Activated T-helper 17 cell treated with anti-CD3 and anti-CD28 coated beads, Interleukin-2, amount 50 U/mL, for 72 hours (primary cell): ENCODE results near the gene FAM83E. TPM values are rescaled to one million over a fixed set of nuclear protein-coding genes. Genes with fewer than 3 reads are reported as not detected.
"Not testable (repeated sequence)": the region's sequence is repeated elsewhere in the genome, so short reads cannot be mapped to it uniquely, and the experiment has no call there.

ENCODE experiments used
- ATAC-seq: fragments of 150-1000 bp; cut with Tn5 transposase; replicated peaks from 2 replicates; pipeline ENCODE4 v1.10.0; 2021; ENCODE audit warnings: mild to moderate bottlenecking, moderate library complexity
- H3K27ac Mint-ChIP-seq: one replicate; pipeline ENCODE4 v1.8.0; 2022; ENCODE audit warnings: mixed read lengths
- H3K27me3 Mint-ChIP-seq: one replicate; pipeline ENCODE4 v1.8.0; 2022; ENCODE audit warnings: mixed read lengths
- H3K36me3 Mint-ChIP-seq: one replicate; pipeline ENCODE4 v1.8.0; 2022; ENCODE audit warnings: low read depth, mild to moderate bottlenecking, mixed read lengths
- H3K4me1 Mint-ChIP-seq: one replicate; pipeline ENCODE4 v1.8.0; 2022; ENCODE audit warnings: mixed read lengths
- H3K4me3 Mint-ChIP-seq: one replicate; pipeline ENCODE4 v1.8.0; 2022; ENCODE audit warnings: mild to moderate bottlenecking, mixed read lengths
- H3K9me3 Mint-ChIP-seq: one replicate; pipeline ENCODE4 v1.8.0; 2022; ENCODE audit warnings: mixed read lengths
- total RNA-seq, 2 donors: library from RNA; stranded (reverse); gene quantifications; one replicate each; pipeline ENCODE4 v1.2.3, GENCODE V29; 2022

The FAM83E gene
- 1 to 10 TPM; 4.6 to 8.6 TPM for total RNA-seq

DNA sequence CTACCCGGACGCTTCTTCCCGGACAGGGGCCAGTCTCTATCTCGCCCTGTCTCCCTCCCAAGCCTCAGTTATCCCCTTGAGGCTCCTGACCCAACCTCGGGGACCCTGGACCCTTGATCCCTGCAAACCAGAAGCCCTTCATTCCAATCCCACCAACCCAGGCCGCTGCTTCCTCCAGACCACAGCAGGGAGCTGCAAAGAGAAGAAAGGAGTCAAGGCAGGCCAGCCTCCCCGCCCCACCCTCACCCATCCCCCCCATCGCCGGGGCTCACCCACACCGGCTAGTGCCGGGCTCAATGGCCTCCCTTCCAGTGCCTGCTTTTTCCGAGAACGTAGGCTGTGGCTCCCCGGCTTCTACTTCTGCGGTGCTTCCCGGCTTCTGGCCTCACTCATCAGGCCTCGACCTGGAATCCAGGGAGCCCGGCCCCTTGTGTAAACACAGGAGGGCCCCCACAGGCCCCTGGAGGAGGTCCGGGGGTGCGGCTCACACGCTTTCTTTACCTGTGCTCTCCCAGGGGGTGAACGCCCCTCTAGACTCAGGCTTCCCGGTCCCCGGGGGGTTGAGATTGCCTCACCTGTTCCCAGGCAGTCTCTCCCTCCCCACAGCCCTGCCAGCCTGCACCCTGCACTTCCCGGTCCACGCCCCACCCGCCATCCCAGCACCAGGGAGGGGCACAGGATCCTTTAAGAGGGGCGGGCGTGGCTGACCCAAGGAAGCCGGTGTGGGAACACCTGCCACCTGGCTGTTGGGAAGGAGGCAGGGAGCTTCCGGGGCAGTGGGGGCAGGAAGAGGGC is at the start of gene FAM83E:
TSS of gene FAM83E (minus strand) at position 641 of the 795 bp plus-strand sequence. CDS start 1,704 bp downstream, outside the sequence.
- Mint-ChIP-seq H3K27me3 (no peaks in the 10 kb centered on the region), H3K9me3 (no peaks in the 10 kb centered on the region), H3K4me3 (peak within 1 kb of the TSS; percentile 99), H3K27ac (peak within 1 kb of the TSS; percentile 85), H3K4me1 (peaks cover 3% of the 10 kb centered on the region), H3K36me3 (peaks cover 57% of the 10 kb centered on the region)
- no peak for ATAC-seq

DNA sequence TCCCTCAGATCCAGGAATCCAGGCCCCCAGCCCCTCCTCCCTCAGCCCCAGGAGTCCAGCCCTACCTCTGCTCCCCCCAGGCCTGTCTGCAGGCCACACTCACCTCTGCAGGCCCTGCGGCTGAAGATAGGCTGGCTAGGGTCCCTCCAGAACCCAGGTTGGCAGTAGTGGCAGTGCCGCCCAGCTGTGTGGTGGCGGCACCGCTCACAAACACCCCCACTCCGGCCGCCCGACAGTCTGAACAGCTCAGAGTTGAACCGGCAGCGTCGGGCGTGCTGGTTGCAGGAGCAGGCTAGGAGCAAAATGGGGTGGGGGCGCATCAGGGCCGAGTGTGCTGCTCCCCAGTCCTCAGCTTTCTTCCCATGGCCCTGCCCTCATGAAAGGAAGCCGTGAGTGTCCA is 49.6 kb upstream of the FAM83E start:
- Mint-ChIP-seq H3K4me3 (no peak overlapping the region), H3K36me3 (no peaks in the 10 kb centered on the region), H3K27ac (no peak overlapping the region), H3K27me3 (no peaks in the 10 kb centered on the region), H3K9me3 (no peaks in the 10 kb centered on the region), H3K4me1 (peaks cover 11% of the 10 kb centered on the region)
- ATAC-seq, result no peak

DNA sequence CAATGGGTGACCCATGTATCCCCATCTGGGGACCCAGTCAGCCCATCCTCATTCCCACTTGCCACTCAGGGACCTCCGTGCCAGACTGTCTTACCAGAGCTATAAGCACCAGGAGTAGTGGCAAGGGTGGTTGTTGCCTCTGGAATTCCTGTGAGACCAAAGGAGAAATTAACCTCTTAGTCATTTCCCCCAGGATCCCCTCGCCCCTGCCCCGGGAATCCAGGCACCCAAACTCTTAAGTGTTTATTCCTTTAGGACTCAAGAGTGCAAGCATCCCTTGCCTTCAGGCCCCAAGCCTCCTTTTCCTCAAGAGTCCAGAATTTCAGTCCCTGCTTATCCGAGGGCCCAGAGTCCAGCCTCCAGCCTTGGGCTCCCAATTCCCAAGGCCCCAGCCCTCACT is 48.8 kb upstream of the FAM83E start:
- Mint-ChIP-seq H3K36me3 (no peaks in the 10 kb centered on the region), H3K27me3 (no peaks in the 10 kb centered on the region), H3K4me3 (no peak overlapping the region), H3K4me1 (peaks cover 10% of the 10 kb centered on the region), H3K27ac (no peak overlapping the region), H3K9me3 (no peaks in the 10 kb centered on the region)
- no peak for ATAC-seq

DNA sequence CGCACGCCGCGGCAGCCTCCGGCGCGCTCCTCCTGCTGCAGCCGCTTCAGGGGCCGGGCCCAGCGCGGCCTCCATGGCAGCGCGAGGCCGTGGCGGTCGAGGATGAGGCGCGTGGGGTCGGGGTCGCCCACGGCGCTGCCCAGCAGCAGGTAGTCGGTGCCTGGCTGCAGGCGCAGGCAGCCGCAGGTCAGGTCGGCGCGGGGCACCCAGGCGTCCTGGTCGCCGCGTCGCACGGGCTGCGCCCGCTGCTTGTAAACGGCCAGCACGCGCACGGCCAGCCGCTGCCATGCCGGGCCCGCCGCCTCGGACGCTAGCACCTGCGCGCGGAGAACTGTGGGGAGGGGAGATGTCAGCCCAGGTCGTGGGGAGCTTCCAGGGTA is 46.8 kb upstream of the FAM83E start:
- no peak overlapping the region for H3K4me3 Mint-ChIP-seq
- no peak for ATAC-seq
- no peaks in the 10 kb centered on the region for H3K36me3 Mint-ChIP-seq
- no peaks in the 10 kb centered on the region for H3K27me3 Mint-ChIP-seq
- H3K4me1 Mint-ChIP-seq, result peaks cover 9% of the 10 kb centered on the region
- H3K9me3 Mint-ChIP-seq, result no peaks in the 10 kb centered on the region
- no peak overlapping the region for H3K27ac Mint-ChIP-seq

DNA sequence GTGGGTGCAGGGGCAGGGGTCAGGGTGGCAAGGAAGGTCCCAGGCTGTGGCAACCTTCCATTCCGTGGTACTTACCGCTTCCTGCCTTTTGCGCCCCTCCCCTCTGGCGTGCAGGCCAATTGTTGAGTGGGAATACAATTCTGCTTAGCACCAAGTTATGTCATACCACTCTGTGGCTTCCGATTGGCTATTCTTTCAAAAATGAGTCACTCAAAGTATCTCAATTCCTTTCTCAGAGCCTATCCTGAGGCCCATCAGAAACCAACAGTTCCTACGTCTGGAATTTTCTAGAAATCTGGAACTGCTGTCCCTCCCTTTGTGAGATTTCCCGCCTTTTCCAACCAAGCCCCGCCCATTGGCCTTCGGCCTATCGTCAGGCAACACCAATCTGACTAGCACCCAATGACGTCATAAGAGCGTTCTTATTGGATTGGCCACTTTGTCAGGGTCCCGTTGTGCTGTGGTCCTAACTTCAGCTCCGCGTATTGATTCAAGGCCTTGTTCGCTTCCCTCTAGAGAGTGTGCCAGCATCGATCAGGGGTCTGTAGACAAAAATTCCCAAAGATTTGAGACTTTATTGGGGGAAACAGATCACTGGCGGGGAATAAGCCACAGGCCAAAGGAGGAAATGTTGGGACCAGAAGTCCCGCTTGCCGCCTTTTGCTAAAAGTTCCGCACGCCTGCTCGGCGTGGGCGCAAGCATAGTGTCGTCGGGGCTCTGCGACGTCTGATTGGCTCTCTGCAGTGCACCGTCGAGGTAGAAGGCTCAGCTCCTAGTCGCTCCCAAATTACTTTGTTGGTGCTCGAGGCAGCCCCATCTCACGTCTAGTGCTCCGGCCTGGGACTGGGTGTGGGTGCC is 46.2 kb upstream of the FAM83E start:
- peaks cover 9% of the 10 kb centered on the region for H3K4me1 Mint-ChIP-seq
- H3K36me3 Mint-ChIP-seq, result no peaks in the 10 kb centered on the region
- ATAC-seq, result peak; percentile 95
- no peaks in the 10 kb centered on the region for H3K27me3 Mint-ChIP-seq
- peak overlapping the region; percentile 74 for H3K4me3 Mint-ChIP-seq
- H3K9me3 Mint-ChIP-seq, result no peaks in the 10 kb centered on the region
- peak overlapping the region; percentile 91 for H3K27ac Mint-ChIP-seq

DNA sequence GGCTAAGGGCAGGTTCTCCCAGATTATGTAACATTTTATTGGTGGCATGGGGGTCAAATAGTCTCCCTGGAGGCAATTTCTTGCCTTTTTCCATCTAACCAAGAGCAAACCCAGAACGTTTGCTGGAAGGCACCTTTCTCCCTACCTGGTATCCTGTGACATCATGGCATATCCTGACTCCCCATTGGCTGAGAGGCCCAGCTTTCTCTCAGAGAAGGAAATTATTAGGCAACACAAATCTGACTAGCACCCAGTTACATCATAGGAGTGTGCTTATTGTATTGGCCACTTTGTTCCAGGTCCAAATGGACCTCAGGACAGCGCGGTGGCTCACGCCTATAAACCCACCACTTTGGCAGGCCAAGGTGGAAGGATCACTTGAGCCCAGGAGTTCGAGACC is 44.9 kb upstream of the FAM83E start:
- Mint-ChIP-seq H3K36me3 (no peaks in the 10 kb centered on the region), H3K4me1 (peaks cover 9% of the 10 kb centered on the region), H3K27me3 (no peaks in the 10 kb centered on the region), H3K9me3 (no peaks in the 10 kb centered on the region), H3K4me3 (no peak overlapping the region), H3K27ac (no peak overlapping the region)
- no peak for ATAC-seq

DNA sequence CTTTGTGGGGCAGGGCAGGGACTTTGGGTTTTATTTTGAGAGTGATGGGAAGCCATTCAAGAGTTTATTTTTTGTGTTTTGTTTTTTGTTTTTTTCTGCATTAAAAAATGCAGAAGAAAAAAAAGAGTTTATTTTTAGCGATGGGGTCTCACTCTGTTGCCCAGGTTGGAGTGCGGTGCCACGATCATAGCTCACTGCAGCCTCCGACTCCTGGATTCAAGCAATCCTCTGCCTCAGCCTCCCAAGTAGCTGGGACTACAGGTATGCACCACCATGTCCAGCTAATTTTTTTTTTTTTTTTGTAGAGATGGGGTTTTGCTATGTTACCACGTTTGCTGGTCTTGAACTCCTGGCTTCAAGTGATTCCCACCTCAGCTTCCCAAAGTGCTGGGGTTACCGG is 43.6 kb upstream of the FAM83E start:
- Mint-ChIP-seq H3K4me3 (no peak overlapping the region), H3K9me3 (no peaks in the 10 kb centered on the region), H3K36me3 (no peaks in the 10 kb centered on the region), H3K27ac (no peak overlapping the region), H3K27me3 (no peaks in the 10 kb centered on the region), H3K4me1 (peaks cover 9% of the 10 kb centered on the region)
- no peak for ATAC-seq

DNA sequence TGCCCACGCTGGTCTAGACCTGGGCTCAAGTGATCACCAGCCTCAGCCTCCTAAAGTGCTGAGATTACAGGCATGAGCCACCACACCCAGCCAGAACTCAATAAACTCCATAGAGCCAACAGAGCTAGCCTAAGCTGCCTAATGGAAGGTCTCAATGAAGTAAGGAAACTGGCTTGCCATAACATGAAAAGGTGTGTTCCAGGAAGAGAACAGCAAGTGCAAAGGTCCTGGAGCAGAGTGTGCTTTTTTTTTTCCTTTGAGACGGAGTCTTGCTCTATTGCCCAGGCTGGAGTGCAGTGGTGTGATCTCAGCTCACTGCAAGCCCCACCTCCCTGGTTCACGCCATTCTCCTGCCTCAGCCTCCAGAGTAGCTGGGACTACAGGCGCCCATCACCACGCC is 43.0 kb upstream of the FAM83E start:
- not testable (repeated sequence) for H3K27me3 Mint-ChIP-seq, H3K36me3 Mint-ChIP-seq, H3K9me3 Mint-ChIP-seq, ATAC-seq, H3K4me3 Mint-ChIP-seq, H3K4me1 Mint-ChIP-seq, H3K27ac Mint-ChIP-seq

DNA sequence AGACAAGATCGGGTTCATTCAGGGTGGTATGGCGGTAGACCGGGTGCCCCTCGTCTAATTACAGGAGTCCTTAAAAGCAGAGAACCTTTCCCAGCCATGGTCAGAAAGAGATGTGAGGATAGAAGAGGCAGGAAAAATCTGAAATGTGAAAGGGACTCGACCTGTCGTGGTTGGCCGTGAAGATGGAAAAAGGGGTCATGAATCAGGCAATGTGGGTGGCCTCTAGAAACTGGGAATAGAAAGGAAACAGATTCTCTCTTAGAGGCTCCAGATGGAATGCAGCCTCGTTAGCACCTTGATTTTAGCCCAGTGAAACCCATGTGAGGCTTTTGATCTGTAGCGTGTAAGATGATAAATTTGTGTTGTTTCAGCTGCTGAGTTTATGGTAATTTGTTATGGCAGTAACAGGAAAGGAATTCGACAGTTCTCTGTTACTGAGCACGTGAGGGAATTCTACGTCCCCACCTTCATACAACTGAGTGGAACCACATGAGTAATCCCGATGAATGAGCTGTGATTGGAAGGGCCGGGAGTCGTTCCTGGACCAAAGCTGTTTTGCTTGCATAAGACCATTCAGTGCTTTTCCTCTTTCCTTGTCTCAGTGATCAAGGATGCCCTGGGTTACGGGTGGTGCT is 42.1 kb upstream of the FAM83E start:
- no peak overlapping the region for H3K27ac Mint-ChIP-seq
- no peak for ATAC-seq
- no peaks in the 10 kb centered on the region for H3K36me3 Mint-ChIP-seq
- no peaks in the 10 kb centered on the region for H3K27me3 Mint-ChIP-seq
- no peaks in the 10 kb centered on the region for H3K9me3 Mint-ChIP-seq
- H3K4me3 Mint-ChIP-seq, result no peak overlapping the region
- H3K4me1 Mint-ChIP-seq, result peaks cover 9% of the 10 kb centered on the region

DNA sequence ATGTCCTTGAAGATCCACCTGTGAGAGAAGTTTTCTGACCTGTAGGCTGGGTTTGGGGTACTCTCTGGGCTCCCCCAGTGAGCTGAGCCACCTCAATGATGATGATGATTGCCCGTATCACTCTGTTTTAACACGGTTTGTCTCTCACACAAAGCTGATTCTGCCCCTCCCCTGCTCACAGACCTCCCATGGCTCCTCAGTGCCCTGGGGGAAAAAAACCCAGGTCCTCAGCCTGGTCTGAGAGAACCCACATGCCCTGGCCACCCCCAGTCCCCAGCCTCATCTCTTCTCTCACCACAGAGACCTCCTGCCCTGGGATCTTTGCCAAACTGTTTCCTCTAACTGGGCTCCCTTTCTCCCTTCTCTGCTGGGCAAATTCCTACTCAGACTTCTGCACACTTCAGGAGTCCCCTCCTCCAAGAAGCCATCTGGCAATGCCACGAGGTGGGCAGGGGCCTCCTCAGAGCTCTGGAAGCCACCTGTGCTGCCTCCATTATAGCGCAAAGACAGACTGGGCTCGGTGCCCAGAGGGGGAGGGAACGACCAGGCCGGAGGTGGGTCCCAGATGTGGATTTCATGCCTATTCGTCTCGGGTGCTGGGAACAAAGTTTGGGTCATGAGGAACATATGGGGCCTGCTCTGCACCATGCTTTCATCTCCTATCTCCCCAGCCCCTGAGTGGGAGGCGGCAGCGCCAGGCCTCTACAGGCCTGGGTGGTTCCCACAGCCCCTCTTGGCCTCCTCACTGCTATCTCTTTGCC is 39.6 kb upstream of the FAM83E start:
- Mint-ChIP-seq H3K4me3 (no peak overlapping the region), H3K4me1 (peaks cover 3% of the 10 kb centered on the region), H3K27ac (no peak overlapping the region), H3K36me3 (no peaks in the 10 kb centered on the region), H3K27me3 (no peaks in the 10 kb centered on the region), H3K9me3 (no peaks in the 10 kb centered on the region)
- ATAC-seq, result no peak

DNA sequence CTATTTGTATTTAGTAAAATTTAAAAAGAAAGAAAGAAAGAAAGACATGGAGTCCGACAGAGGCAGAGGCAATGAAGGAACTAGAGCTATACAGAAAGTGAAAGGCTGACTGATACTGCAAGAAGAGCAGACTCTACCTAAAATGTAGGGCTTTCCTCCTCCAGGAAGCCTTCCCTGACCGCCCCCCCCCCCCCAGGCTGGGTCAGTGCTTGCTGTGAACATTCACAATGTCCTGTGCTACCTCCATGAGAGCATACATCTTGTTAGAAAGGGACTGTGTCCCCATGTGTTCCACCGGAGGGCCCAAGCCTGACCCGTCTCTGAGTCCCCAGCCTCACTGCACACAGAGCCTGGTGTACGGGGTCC is 36.8 kb upstream of the FAM83E start:
- no peaks in the 10 kb centered on the region for H3K36me3 Mint-ChIP-seq
- peaks cover 11% of the 10 kb centered on the region for H3K4me1 Mint-ChIP-seq
- H3K27me3 Mint-ChIP-seq, result no peaks in the 10 kb centered on the region
- H3K4me3 Mint-ChIP-seq, result no peak overlapping the region
- H3K9me3 Mint-ChIP-seq, result no peaks in the 10 kb centered on the region
- peak overlapping the region; percentile 41 for H3K27ac Mint-ChIP-seq
- ATAC-seq, result no peak

DNA sequence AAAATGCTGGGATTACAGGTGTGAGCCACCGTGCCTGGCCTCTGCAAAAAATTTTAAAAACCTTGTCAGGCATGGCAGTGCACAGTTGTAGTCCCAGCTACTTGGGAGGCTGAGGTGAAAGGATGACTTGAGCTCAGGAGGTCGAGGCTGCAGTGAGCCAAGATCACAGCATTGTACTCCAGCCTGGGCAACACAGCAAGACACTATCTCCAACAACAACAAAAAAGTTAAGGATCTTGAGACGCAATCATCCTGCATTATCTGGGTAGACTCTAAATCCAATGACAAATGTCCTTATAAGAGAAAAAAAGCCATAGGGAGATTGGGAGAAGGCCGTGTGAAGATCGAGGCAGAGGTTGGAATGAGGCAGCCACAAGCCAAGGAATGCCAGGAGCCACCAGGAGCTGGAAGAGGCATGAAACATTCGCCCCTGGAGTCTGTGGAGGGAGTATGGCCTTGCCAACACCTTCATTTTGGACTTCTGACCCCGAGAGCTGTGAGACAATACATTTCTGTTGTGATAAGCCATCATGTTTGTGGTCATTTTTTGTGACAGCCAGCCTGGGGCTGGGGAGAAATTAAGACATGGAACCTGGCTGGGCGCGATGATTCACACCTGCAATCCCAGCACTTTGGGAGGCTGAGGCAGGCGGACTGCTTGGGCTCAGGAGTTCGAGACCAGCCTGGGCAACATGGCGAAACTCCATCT is 36.3 kb upstream of the FAM83E start:
- Mint-ChIP-seq H3K27me3 (no peaks in the 10 kb centered on the region), H3K36me3 (no peaks in the 10 kb centered on the region), H3K9me3 (no peaks in the 10 kb centered on the region), H3K4me3 (no peak overlapping the region), H3K27ac (peak overlapping the region; percentile 41), H3K4me1 (peaks cover 13% of the 10 kb centered on the region)
- no peak for ATAC-seq

DNA sequence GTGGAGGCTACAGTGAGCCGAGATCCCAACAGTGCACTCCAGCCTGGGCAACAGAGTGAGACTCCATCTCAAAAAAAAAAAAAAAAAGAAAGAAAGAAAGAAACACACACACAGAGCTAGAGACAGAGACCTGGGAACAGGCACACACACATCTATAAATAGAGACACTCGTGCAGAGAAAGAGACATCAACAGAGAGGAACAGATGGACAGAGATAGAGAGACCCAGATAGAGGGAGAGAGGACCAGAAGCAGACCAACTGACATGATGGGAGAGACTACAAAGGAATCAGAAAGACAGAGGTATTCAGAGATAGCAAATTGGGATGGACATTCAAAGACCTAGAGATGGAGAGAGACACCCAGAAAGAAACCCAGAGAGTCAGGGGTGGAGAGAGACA is 33.3 kb upstream of the FAM83E start:
- no peaks in the 10 kb centered on the region for H3K9me3 Mint-ChIP-seq
- peak overlapping the region; percentile 22 for H3K4me3 Mint-ChIP-seq
- no peaks in the 10 kb centered on the region for H3K36me3 Mint-ChIP-seq
- no peaks in the 10 kb centered on the region for H3K27me3 Mint-ChIP-seq
- peaks cover 25% of the 10 kb centered on the region for H3K4me1 Mint-ChIP-seq
- H3K27ac Mint-ChIP-seq, result peak overlapping the region; percentile 24
- ATAC-seq, result no peak
